HepG2 (cell line): ENCODE measurements around the gene ZNF428. TPM values are rescaled to one million over a fixed set of nuclear protein-coding genes. Genes with fewer than 3 reads are reported as not detected.

Experiments used
- CC2D1A ChIP-seq: sonication (generic); formaldehyde crosslinking; IDR thresholded peaks from 2 replicates; pipeline ENCODE4 v1.8.1; 2023; ENCODE audit warnings: mild to moderate bottlenecking, missing genetic modification reagents
- CREBL2 ChIP-seq: sonication (generic); formaldehyde crosslinking; IDR thresholded peaks from 2 replicates; pipeline ENCODE4 v1.8.1; 2023; ENCODE audit warnings: missing genetic modification reagents, mild to moderate bottlenecking, borderline replicate concordance
- HOXD1 ChIP-seq: sonication (generic); formaldehyde crosslinking; IDR thresholded peaks from 2 replicates; pipeline ENCODE4 v1.5.0; 2020; ENCODE audit warnings: missing genetic modification reagents
- KDM2A ChIP-seq: sonication (generic); formaldehyde crosslinking; IDR thresholded peaks from 2 replicates; pipeline ENCODE4 v1.4.0; 2020; ENCODE audit warnings: low read depth, missing genetic modification reagents, borderline replicate concordance
- KDM5B ChIP-seq: sonication (generic); formaldehyde crosslinking; IDR thresholded peaks from 2 replicates; pipeline ENCODE4 v1.4.0; 2020; ENCODE audit warnings: missing genetic modification reagents, mild to moderate bottlenecking, borderline replicate concordance
- MED13 ChIP-seq: sonication (generic); formaldehyde crosslinking; IDR thresholded peaks from 2 replicates; pipeline ENCODE4 v1.5.0; 2020; ENCODE audit warnings: missing genetic modification reagents
- MIXL1 ChIP-seq: IDR thresholded peaks from 2 replicates; pipeline ENCODE4 v1.6.1; 2016
- PBX2 ChIP-seq: IDR thresholded peaks from 2 replicates; pipeline ENCODE4 v1.6.1; 2016; ENCODE audit warnings: control low read depth
- PHF8 ChIP-seq: sonication (generic); formaldehyde crosslinking; IDR thresholded peaks from 2 replicates; pipeline ENCODE4 v1.5.0; 2020; ENCODE audit warnings: missing genetic modification reagents
- PRDM15 ChIP-seq: sonication (generic); formaldehyde crosslinking; IDR thresholded peaks from 2 replicates; pipeline ENCODE4 v1.4.0; 2020; ENCODE audit warnings: missing genetic modification reagents
- RCOR2 ChIP-seq: IDR thresholded peaks from 2 replicates; pipeline ENCODE4 v1.6.1; 2016; ENCODE audit warnings: missing biosample characterization, missing genetic modification reagents
- RNF2 ChIP-seq: fragments of 450-650 bp; conservative IDR thresholded peaks from 2 replicates; pipeline ENCODE4 v1.6.1; 2016; ENCODE audit warnings: low read depth
- RORA ChIP-seq: sonication (generic); formaldehyde crosslinking; IDR thresholded peaks from 2 replicates; pipeline ENCODE4 v1.5.0; 2020; ENCODE audit warnings: mild to moderate bottlenecking, missing genetic modification reagents, moderate library complexity
- SALL1 ChIP-seq: sonication (generic); formaldehyde crosslinking; IDR thresholded peaks from 2 replicates; pipeline ENCODE4 v1.8.0; 2022; ENCODE audit warnings: mild to moderate bottlenecking, missing genetic modification reagents
- ZBTB1 ChIP-seq: sonication (generic); formaldehyde crosslinking; IDR thresholded peaks from 2 replicates; pipeline ENCODE4 v1.4.0; 2020; ENCODE audit warnings: missing genetic modification reagents, borderline replicate concordance
- ZNF160 ChIP-seq: sonication (generic); formaldehyde crosslinking; IDR thresholded peaks from 2 replicates; pipeline ENCODE4 v1.8.0; 2022; ENCODE audit warnings: mild to moderate bottlenecking, inconsistent platforms, missing genetic modification reagents
- ZNF282 ChIP-seq: fragments of 450-650 bp; IDR thresholded peaks from 2 replicates; pipeline ENCODE4 v1.6.1; 2018; ENCODE audit not compliant: partially characterized antibody
- ZNF350 ChIP-seq: sonication (generic); formaldehyde crosslinking; IDR thresholded peaks from 2 replicates; pipeline ENCODE4 v1.4.0; 2020; ENCODE audit warnings: mild to moderate bottlenecking, low read depth, missing genetic modification reagents, borderline replicate concordance
- ZNF512B ChIP-seq: sonication (generic); formaldehyde crosslinking; IDR thresholded peaks from 2 replicates; pipeline ENCODE4 v1.5.1; 2020; ENCODE audit warnings: missing genetic modification reagents, mild to moderate bottlenecking, borderline replicate concordance
- ZNF589 ChIP-seq: sonication (generic); formaldehyde crosslinking; conservative IDR thresholded peaks from 2 replicates; pipeline ENCODE4 v1.8.0; 2022; ENCODE audit warnings: mild to moderate bottlenecking, moderate library complexity, missing genetic modification reagents
- ZNF670 ChIP-seq: sonication (generic); formaldehyde crosslinking; IDR thresholded peaks from 2 replicates; pipeline ENCODE4 v1.8.0; 2022; ENCODE audit warnings: mild to moderate bottlenecking, missing genetic modification reagents, borderline replicate concordance
- ZNF75D ChIP-seq: sonication (generic); formaldehyde crosslinking; IDR thresholded peaks from 2 replicates; pipeline ENCODE4 v1.8.1; 2023; ENCODE audit warnings: missing genetic modification reagents, mild to moderate bottlenecking, borderline replicate concordance
- ZNF792 ChIP-seq: IDR thresholded peaks from 2 replicates; pipeline ENCODE4 v1.6.1; 2016
- polyA plus RNA-seq, 8 experiments: library from polyadenylated mRNA; depleted of rRNA in 3 of 8; stranded (reverse) in 7 of 8; unstranded in 1 of 8; fragments of >200 nt; fragmentation: Illumina TruSeq in 4 of 8; extraction: Trizol in 4 of 8; gene quantifications; 2 replicates each; pipeline versions ENCODE4 v1.2.1 to v1.2.3, GENCODE V29; 2011 to 2016; ENCODE audit warnings: low read depth in 4 of 8, missing spikeins in 1 of 8, mixed read lengths in 1 of 8; ENCODE audit not compliant: insufficient read depth in 1 of 8
- total RNA-seq, 5 experiments: library from RNA; depleted of rRNA; stranded (reverse); fragments of >200 nt; fragmentation: Illumina TruSeq; extraction: Trizol; gene quantifications; 2 replicates each; pipeline ENCODE4 v1.2.3, GENCODE V29; 2016; ENCODE audit warnings: low read depth in 1 of 5

ZNF428 gene
- total and polyA plus RNA-seq, 2 of the 13 experiments (the other 11 are each of a cell fraction or from before 2014, with no cell fraction given) = 10.4 to 26.9 TPM

- peak; percentile 80 for TF ChIP-seq KDM5B
- 0 out of 2 replicates have a peak, but pooled peaks have one; percentile 34 for TF ChIP-seq ZNF589
- no peak for TF ChIP-seq ZNF350 (CRISPR knock-in tag)
- TF ChIP-seq ZNF792 (CRISPR knock-in tag) = no peak
- TF ChIP-seq ZNF75D (CRISPR knock-in tag) = no peak
- TF ChIP-seq RCOR2 (CRISPR knock-in tag) = no peak
- peak; percentile 72; the same call in 1 of the 2 replicates for TF ChIP-seq CREBL2 (CRISPR knock-in tag)
- no peak for TF ChIP-seq RORA (CRISPR knock-in tag)
- no peak for TF ChIP-seq ZNF160 (CRISPR knock-in tag)
- TF ChIP-seq ZNF670 (CRISPR knock-in tag) = no peak
- TF ChIP-seq RNF2 = 0 out of 2 replicates have a peak, but pooled peaks have one; percentile 33
- no peak for TF ChIP-seq ZNF512B
- no peak for TF ChIP-seq MIXL1
- TF ChIP-seq HOXD1 (CRISPR knock-in tag) = no peak
- TF ChIP-seq CC2D1A (CRISPR knock-in tag) = no peak
- 0 out of 2 replicates have a peak, but pooled peaks have one; percentile 17 for TF ChIP-seq PHF8 (CRISPR knock-in tag)
- TF ChIP-seq SALL1 (CRISPR knock-in tag) = peak; percentile 44
- no peak for TF ChIP-seq ZBTB1 (CRISPR knock-in tag)
- no peak for TF ChIP-seq ZNF282
- no peak for TF ChIP-seq PRDM15 (CRISPR knock-in tag)
- no peak for TF ChIP-seq MED13 (CRISPR knock-in tag)
- TF ChIP-seq KDM2A = 0 out of 2 replicates have a peak, but pooled peaks have one; percentile 19
- no peak for TF ChIP-seq PBX2 (CRISPR knock-in tag)
Measured at GRCh38 chr19:43639519-43640423, 20.3 kb upstream of the ZNF428 start, which contains the start of gene CADM4 (continued).
